Measurements from ENCODE around the gene IL22RA1. TPM values are rescaled to one million over a fixed set of nuclear protein-coding genes. Genes with fewer than 3 reads are reported as not detected.

Gene IL22RA1
- total and polyA plus RNA-seq, 2 donors (not counting 1 experiment from before 2014, with no cell fraction given), result under 0.01 to 0.03 TPM

GRCh38 chr1:24077278-24077978 lies 65.5 kb downstream of the IL22RA1 start:
- no peaks in the 10 kb centered on the region for H3K79me2 ChIP-seq (ENCODE audit: control insufficient read depth, insufficient read depth, low read length)
- no peak overlapping the region for H3K4me2 ChIP-seq (ENCODE audit: extremely low read depth, insufficient read depth, low read length)
- no peak overlapping the region for H2AFZ ChIP-seq (ENCODE audit: low read length)
- H4K20me1 ChIP-seq (ENCODE audit: control insufficient read depth, extremely low read depth, insufficient read depth, low read length), result no peaks in the 10 kb centered on the region
- no peak for DNase-seq (ENCODE audit: low read depth in 2 of 2)
- no peak overlapping the region for H3K27ac ChIP-seq (ENCODE audit: insufficient read depth, low read length)
- no peak overlapping the region for H3K9ac ChIP-seq (ENCODE audit: insufficient read depth, low read length)
- H3K27me3 ChIP-seq (ENCODE audit: control insufficient read depth, insufficient read depth, low read length), result peaks cover 5% of the 10 kb centered on the region
- TF ChIP-seq EZH2 (IDR thresholded peaks at IDR 0.05; ENCODE audit: low read length, missing control alignments), result no peak
- TF ChIP-seq CTCF (conservative IDR thresholded peaks at IDR 0.05 in 1 of 2, IDR thresholded peaks at IDR 0.05 in 1 of 2; ENCODE audit: low read depth in 1 of 2, low read length in 2 of 2), result no peak
- H3K4me3 ChIP-seq (replicated peaks in 1 of 4; ENCODE audit: control extremely low read depth in 1 of 4, insufficient read depth in 1 of 4, low read depth in 3 of 4, low read length in 4 of 4), result no peak overlapping the region
- no peaks in the 10 kb centered on the region for H3K36me3 ChIP-seq (ENCODE audit: control insufficient read depth, insufficient read depth, low read length)
- H3K4me1 ChIP-seq (ENCODE audit: control insufficient read depth, extremely low read depth, insufficient read depth, low read length), result no peaks in the 10 kb centered on the region
- no peaks in the 10 kb centered on the region for H3K9me3 ChIP-seq (ENCODE audit: control insufficient read depth, insufficient read depth, low read depth, low read length)

- Histone ChIP-seq H3K27me3 (ENCODE audit: control insufficient read depth, insufficient read depth, low read length) (peaks cover 5% of the 10 kb centered on the region), H3K36me3 (ENCODE audit: control insufficient read depth, insufficient read depth, low read length) (no peaks in the 10 kb centered on the region), H4K20me1 (ENCODE audit: control insufficient read depth, extremely low read depth, insufficient read depth, low read length) (no peaks in the 10 kb centered on the region), H3K9me3 (ENCODE audit: control insufficient read depth, insufficient read depth, low read depth, low read length) (no peaks in the 10 kb centered on the region), H3K4me1 (ENCODE audit: control insufficient read depth, extremely low read depth, insufficient read depth, low read length) (no peaks in the 10 kb centered on the region), H3K4me3 (replicated peaks in 1 of 4; ENCODE audit: control extremely low read depth in 1 of 4, insufficient read depth in 1 of 4, low read depth in 3 of 4, low read length in 4 of 4) (no peak overlapping the region), H3K27ac (ENCODE audit: insufficient read depth, low read length) (no peak overlapping the region), H3K4me2 (ENCODE audit: extremely low read depth, insufficient read depth, low read length) (no peak overlapping the region), H3K79me2 (ENCODE audit: control insufficient read depth, insufficient read depth, low read length) (no peaks in the 10 kb centered on the region), H2AFZ (ENCODE audit: low read length) (no peak overlapping the region), H3K9ac (ENCODE audit: insufficient read depth, low read length) (no peak overlapping the region)
- TF ChIP-seq CTCF (conservative IDR thresholded peaks at IDR 0.05 in 1 of 2, IDR thresholded peaks at IDR 0.05 in 1 of 2; ENCODE audit: low read depth in 1 of 2, low read length in 2 of 2) (no peak), EZH2 (IDR thresholded peaks at IDR 0.05; ENCODE audit: low read length, missing control alignments) (no peak)
- no peak for DNase-seq (ENCODE audit: low read depth in 2 of 2)
These were observed 67.0 kb downstream of the IL22RA1 start for GRCh38 chr1:24075946-24076345.

GRCh38 chr1:24075590-24075854 lies 67.4 kb downstream of the IL22RA1 start:
- H3K27ac ChIP-seq (ENCODE audit: insufficient read depth, low read length), result no peak overlapping the region
- H2AFZ ChIP-seq (ENCODE audit: low read length), result no peak overlapping the region
- no peaks in the 10 kb centered on the region for H3K36me3 ChIP-seq (ENCODE audit: control insufficient read depth, insufficient read depth, low read length)
- peaks cover 5% of the 10 kb centered on the region for H3K27me3 ChIP-seq (ENCODE audit: control insufficient read depth, insufficient read depth, low read length)
- no peaks in the 10 kb centered on the region for H4K20me1 ChIP-seq (ENCODE audit: control insufficient read depth, extremely low read depth, insufficient read depth, low read length)
- no peaks in the 10 kb centered on the region for H3K9me3 ChIP-seq (ENCODE audit: control insufficient read depth, insufficient read depth, low read depth, low read length)
- no peak overlapping the region for H3K4me3 ChIP-seq (replicated peaks in 1 of 4; ENCODE audit: control extremely low read depth in 1 of 4, insufficient read depth in 1 of 4, low read depth in 3 of 4, low read length in 4 of 4)
- H3K79me2 ChIP-seq (ENCODE audit: control insufficient read depth, insufficient read depth, low read length), result no peaks in the 10 kb centered on the region
- H3K9ac ChIP-seq (ENCODE audit: insufficient read depth, low read length), result no peak overlapping the region
- DNase-seq (ENCODE audit: low read depth in 2 of 2), result no peak
- no peak for TF ChIP-seq EZH2 (IDR thresholded peaks at IDR 0.05; ENCODE audit: low read length, missing control alignments)
- no peak for TF ChIP-seq CTCF (conservative IDR thresholded peaks at IDR 0.05 in 1 of 2, IDR thresholded peaks at IDR 0.05 in 1 of 2; ENCODE audit: low read depth in 1 of 2, low read length in 2 of 2)
- H3K4me1 ChIP-seq (ENCODE audit: control insufficient read depth, extremely low read depth, insufficient read depth, low read length), result no peaks in the 10 kb centered on the region
- no peak overlapping the region for H3K4me2 ChIP-seq (ENCODE audit: extremely low read depth, insufficient read depth, low read length)

Measured in fibroblast of lung (primary cell).